ENCODE data around the gene SLC24A4. TPM values are rescaled to one million over a fixed set of nuclear protein-coding genes. Genes with fewer than 3 reads are reported as not detected.

The SLC24A4 gene
- total and polyA plus RNA-seq, 2 of the 4 experiments (the other 2 are of a cell fraction): not detected

GRCh38 chr14:92302481-92302880 is 20.5 kb upstream of the SLC24A4 start:
- Histone ChIP-seq H2AK9ac (replicated peaks; ENCODE audit: low read depth, low read length, poor library complexity) (no peak overlapping the region), H3K79me1 (ENCODE audit: low read depth in 1 of 2, low read length in 2 of 2) (no peaks in the 10 kb centered on the region), H3K4me2 (ENCODE audit: low read depth, low read length) (no peak overlapping the region), H4K20me1 (ENCODE audit: insufficient read depth, low read length) (no peaks in the 10 kb centered on the region), H2AFZ (replicated peaks; ENCODE audit: low read length, poor library complexity) (no peak overlapping the region), H4K8ac (ENCODE audit: low read depth in 2 of 2, low read length in 2 of 2) (no peak overlapping the region), H3K4me3 (ENCODE audit: insufficient read depth, low read depth, low read length) (no peak overlapping the region), H3K9me3 (ENCODE audit: control insufficient read depth, insufficient read depth, low read length) (no peaks in the 10 kb centered on the region), H3K9me1 (ENCODE audit: insufficient read depth, low read length) (no peaks in the 10 kb centered on the region; the same call in 1 of the 2 replicates), H3K4me1 (ENCODE audit: control insufficient read depth, insufficient read depth, low read length) (no peaks in the 10 kb centered on the region), H4K91ac (ENCODE audit: insufficient read depth, low read depth, low read length) (no peak overlapping the region), H3K27ac (ENCODE audit: insufficient read depth, low read length) (no peak overlapping the region), H3K18ac (ENCODE audit: low read depth, low read length) (no peak overlapping the region), H2AK5ac (ENCODE audit: low read depth, low read length) (no peak overlapping the region), H4K5ac (ENCODE audit: low read depth, low read length) (no peak overlapping the region), H3K23ac (ENCODE audit: low read depth, low read length) (no peak overlapping the region), H2BK120ac (ENCODE audit: low read depth, low read length) (no peak overlapping the region), H3K56ac (ENCODE audit: extremely low read depth, insufficient read depth, low read length) (no peak overlapping the region), H3K4ac (ENCODE audit: low read depth, low read length) (no peak overlapping the region), H3K9ac (ENCODE audit: low read depth, low read length) (no peak overlapping the region), H3K27me3 (ENCODE audit: control insufficient read depth, insufficient read depth, low read length) (peaks cover 27% of the 10 kb centered on the region), H2BK15ac (ENCODE audit: low read depth, low read length) (no peak overlapping the region), H3K14ac (replicated peaks; ENCODE audit: low read depth, low read length) (no peak overlapping the region), H2BK5ac (ENCODE audit: low read depth, low read length, poor library complexity, severe bottlenecking) (no peak overlapping the region), H3K36me3 (ENCODE audit: control insufficient read depth, insufficient read depth, low read length) (no peaks in the 10 kb centered on the region), H2BK20ac (ENCODE audit: low read depth, low read length) (no peak overlapping the region)
- WGBS, 2 experiments (ENCODE audit: extremely low coverage in 2 of 2, insufficient read length in 1 of 2): 62% methylated on average over 4 of the region's 5 CpGs; no CpG with 5 or more reads in 1 of the 2 experiments
- ATAC-seq (ENCODE audit: low read depth): no peak
- DNase-seq: no peak
- TF ChIP-seq CEBPB (IDR thresholded peaks at IDR 0.05; ENCODE audit: low read depth, low read length) (no peak), MAZ (IDR thresholded peaks at IDR 0.05; ENCODE audit: borderline replicate concordance, low read depth, low read length) (no peak), BHLHE40 (IDR thresholded peaks at IDR 0.05; ENCODE audit: low read depth, low read length) (no peak), SMC3 (IDR thresholded peaks at IDR 0.05; ENCODE audit: low read depth, low read length) (no peak), RFX5 (IDR thresholded peaks at IDR 0.05; ENCODE audit: low read depth, low read length) (no peak)
- in situ Hi-C loops (cut with MboI; ENCODE audit: low sequenced_read_pairs) (no loop called here), dilution Hi-C loops (cut with HindIII; ENCODE audit: low sequenced_read_pairs, unreplicated experiment) (no loop called here), intact Hi-C loops (cut with micrococcal nuclease) (no loop called here)
- BruUV-seq (replicated peaks): no TSS peak
- CTCF ChIA-PET: no interaction called here
- POLR2A ChIA-PET (ENCODE audit: unreplicated experiment): no interaction called here

Data from IMR-90 (cell line).